OCI-LY7 (cell line): ENCODE measurements around the gene CAPNS1. TPM values are rescaled to one million over a fixed set of nuclear protein-coding genes. Genes with fewer than 3 reads are reported as not detected.
"Not testable (repeated sequence)": the region's sequence is repeated elsewhere in the genome, so short reads cannot be mapped to it uniquely, and the experiment has no call there.

Source experiments
- BruUV-seq: library from RNA; stranded (reverse); fragments of 400-500 nt; replicated peaks from 2 replicates; lab custom pipeline; 2021; lab: Mats Ljungman, UMichigan
- CTCF ChIA-PET: fragments of 300-600 bp; sonication (Branson Sonifier 250); formaldehyde crosslinking; loops from one replicate; lab custom pipeline; 2022; ENCODE audit warnings: antibody characterized with exemption; ENCODE audit not compliant: unreplicated experiment; lab: Charles Lee
- POLR2A ChIA-PET: fragments of 300-600 bp; sonication (Branson Sonifier 250); formaldehyde crosslinking; loops from one replicate; lab custom pipeline; 2022; ENCODE audit warnings: antibody characterized with exemption; lab: Charles Lee
- DNase-seq: peaks from one replicate; pipeline ENCODE4 v3.0.0-alpha.2; 2015; ENCODE audit warnings: low spot score
- H2AFZ ChIP-seq: fragments of 200-600 bp; sonication (generic), shearing (Covaris generic); 2 replicates; pipeline ENCODE4 v1.6.1; 2014; ENCODE audit warnings: mild to moderate bottlenecking, antibody characterized with exemption, low read length, moderate library complexity
- H3K27ac ChIP-seq: fragments of 200-600 bp; sonication (generic); 2 replicates; pipeline ENCODE4 v1.5.1; 2014; ENCODE audit warnings: mixed run types, low read depth, mild to moderate bottlenecking, moderate library complexity, low read length, inconsistent platforms; ENCODE audit not compliant: poor library complexity, severe bottlenecking
- H3K36me3 ChIP-seq: fragments of 200-600 bp; sonication (generic); 2 replicates; pipeline ENCODE4 v1.6.1; 2014; ENCODE audit warnings: mild to moderate bottlenecking, antibody characterized with exemption, low read length, moderate library complexity, mixed read lengths; ENCODE audit not compliant: insufficient read depth
- H3K4me1 ChIP-seq: fragments of 200-600 bp; sonication (generic); 2 replicates; pipeline ENCODE4 v1.5.1; 2014; ENCODE audit warnings: mild to moderate bottlenecking, low read length; ENCODE audit not compliant: insufficient read depth, poor library complexity, severe bottlenecking
- H3K4me2 ChIP-seq: fragments of 200-600 bp; sonication (generic); 2 replicates; pipeline ENCODE4 v1.6.1; 2014; ENCODE audit warnings: mild to moderate bottlenecking, low read length
- H3K4me3 ChIP-seq: fragments of 200-600 bp; sonication (generic); 2 replicates; pipeline ENCODE4 v1.5.1; 2014; ENCODE audit warnings: mild to moderate bottlenecking, low read depth, low read length; ENCODE audit not compliant: poor library complexity, severe bottlenecking
- H3K79me2 ChIP-seq: fragments of 200-600 bp; sonication (generic); 2 replicates; pipeline ENCODE4 v1.6.1; 2016; ENCODE audit warnings: low read depth, mild to moderate bottlenecking, low read length, moderate library complexity, mixed read lengths; ENCODE audit not compliant: insufficient read depth
- H3K9me2 ChIP-seq: fragments of 200-600 bp; sonication (generic); 2 replicates; pipeline ENCODE4 v1.6.1; 2016; ENCODE audit warnings: mild to moderate bottlenecking, low read length, mixed read lengths; ENCODE audit not compliant: insufficient read depth
- H3K9me3 ChIP-seq: fragments of 200-600 bp; sonication (generic); 2 replicates; pipeline ENCODE4 v1.6.1; 2014; ENCODE audit warnings: mild to moderate bottlenecking, mixed run types, low read length, mixed read lengths
- H4K20me1 ChIP-seq: fragments of 200-600 bp; sonication (generic); 2 replicates; pipeline ENCODE4 v1.6.1; 2014; ENCODE audit warnings: mild to moderate bottlenecking, antibody characterized with exemption, low read length, moderate library complexity, mixed read lengths; ENCODE audit not compliant: insufficient read depth
- EZH2phosphoT487 ChIP-seq: fragments of 200-600 bp; sonication (generic); IDR thresholded peaks from 2 replicates; pipeline ENCODE4 v1.6.1; 2018; ENCODE audit warnings: low read depth, borderline replicate concordance, mild to moderate bottlenecking, mixed run types, antibody characterized with exemption, low read length, moderate library complexity, mixed read lengths
- intact Hi-C: fragments of 100-400 bp; cut with micrococcal nuclease; formaldehyde crosslinking; loops from one replicate; pipeline ENCODE4 v1.10.0; 2022; ENCODE audit not compliant: unreplicated experiment
- total RNA-seq, 2 experiments: library from RNA; depleted of rRNA in 1 of 2; stranded (reverse); fragments of >200 nt in 1 of 2; shearing (Covaris generic) in 1 of 2; gene quantifications; 2 replicates each; pipeline ENCODE4 v1.2.3, GENCODE V29; 2014 to 2022
- TF ChIP-seq, protein P1 (sequence below): fragments of 200-600 bp; sonication (generic); conservative IDR thresholded peaks from 2 replicates; pipeline ENCODE4 v1.5.1; 2014; ENCODE audit warnings: mild to moderate bottlenecking, antibody characterized with exemption, low read length, moderate library complexity, mixed read lengths

Gene CAPNS1
- total RNA-seq, 2 experiments from 2014 or later: 166 to 339 TPM

DNA sequence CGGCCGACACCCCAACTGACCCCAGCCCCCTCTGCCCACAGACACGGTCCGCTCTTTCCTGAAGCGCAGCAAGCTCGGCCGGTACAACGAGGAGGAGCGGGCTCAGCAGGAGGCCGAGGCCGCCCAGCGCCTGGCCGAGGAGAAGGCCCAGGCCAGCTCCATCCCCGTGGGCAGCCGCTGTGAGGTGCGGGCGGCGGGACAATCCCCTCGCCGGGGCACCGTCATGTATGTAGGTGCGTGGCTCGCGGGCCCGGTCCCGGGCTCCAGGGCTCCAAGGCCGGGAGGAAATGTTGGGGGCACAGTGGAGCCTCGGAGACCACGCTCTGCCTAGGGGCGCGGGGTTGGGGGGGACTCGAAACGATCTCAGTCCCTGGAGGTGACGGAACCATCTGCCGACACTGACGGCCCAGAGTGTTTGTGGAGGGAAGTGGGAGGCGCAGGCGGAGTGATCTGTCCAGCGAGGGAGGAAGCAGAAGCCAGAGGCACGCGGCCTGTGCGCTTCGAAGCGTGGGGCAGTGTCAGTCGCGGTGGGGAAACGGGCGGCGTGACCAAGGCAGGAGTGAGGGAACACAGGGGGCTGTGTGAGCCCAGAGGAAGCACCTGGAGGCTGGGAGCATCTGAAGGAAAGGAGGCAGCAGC, 18.3 kb upstream of the CAPNS1 start:
- no peak overlapping the region for H2AFZ ChIP-seq
- peaks cover 3% of the 10 kb centered on the region for H3K4me1 ChIP-seq
- H3K36me3 ChIP-seq: peaks cover 50% of the 10 kb centered on the region
- no peak overlapping the region for H3K4me2 ChIP-seq
- H4K20me1 ChIP-seq: no peaks in the 10 kb centered on the region
- H3K9me2 ChIP-seq: no peaks in the 10 kb centered on the region
- no peaks in the 10 kb centered on the region for H3K79me2 ChIP-seq
- intact Hi-C loops: loop anchor here (10.0 kb wide), 1 partner anchor 373 kb away; no protein-coding TSS in a partner anchor
- DNase-seq: no peak
- no peak overlapping the region for H3K4me3 ChIP-seq
- no TSS peak for BruUV-seq
- CTCF ChIA-PET: no interaction called here
- TF ChIP-seq, protein P1, sequence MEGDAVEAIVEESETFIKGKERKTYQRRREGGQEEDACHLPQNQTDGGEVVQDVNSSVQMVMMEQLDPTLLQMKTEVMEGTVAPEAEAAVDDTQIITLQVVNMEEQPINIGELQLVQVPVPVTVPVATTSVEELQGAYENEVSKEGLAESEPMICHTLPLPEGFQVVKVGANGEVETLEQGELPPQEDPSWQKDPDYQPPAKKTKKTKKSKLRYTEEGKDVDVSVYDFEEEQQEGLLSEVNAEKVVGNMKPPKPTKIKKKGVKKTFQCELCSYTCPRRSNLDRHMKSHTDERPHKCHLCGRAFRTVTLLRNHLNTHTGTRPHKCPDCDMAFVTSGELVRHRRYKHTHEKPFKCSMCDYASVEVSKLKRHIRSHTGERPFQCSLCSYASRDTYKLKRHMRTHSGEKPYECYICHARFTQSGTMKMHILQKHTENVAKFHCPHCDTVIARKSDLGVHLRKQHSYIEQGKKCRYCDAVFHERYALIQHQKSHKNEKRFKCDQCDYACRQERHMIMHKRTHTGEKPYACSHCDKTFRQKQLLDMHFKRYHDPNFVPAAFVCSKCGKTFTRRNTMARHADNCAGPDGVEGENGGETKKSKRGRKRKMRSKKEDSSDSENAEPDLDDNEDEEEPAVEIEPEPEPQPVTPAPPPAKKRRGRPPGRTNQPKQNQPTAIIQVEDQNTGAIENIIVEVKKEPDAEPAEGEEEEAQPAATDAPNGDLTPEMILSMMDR: no peak
- no peak for TF ChIP-seq EZH2phosphoT487
- no peaks in the 10 kb centered on the region for H3K9me3 ChIP-seq
- no peak overlapping the region for H3K27ac ChIP-seq
- POLR2A ChIA-PET: no interaction called here

DNA sequence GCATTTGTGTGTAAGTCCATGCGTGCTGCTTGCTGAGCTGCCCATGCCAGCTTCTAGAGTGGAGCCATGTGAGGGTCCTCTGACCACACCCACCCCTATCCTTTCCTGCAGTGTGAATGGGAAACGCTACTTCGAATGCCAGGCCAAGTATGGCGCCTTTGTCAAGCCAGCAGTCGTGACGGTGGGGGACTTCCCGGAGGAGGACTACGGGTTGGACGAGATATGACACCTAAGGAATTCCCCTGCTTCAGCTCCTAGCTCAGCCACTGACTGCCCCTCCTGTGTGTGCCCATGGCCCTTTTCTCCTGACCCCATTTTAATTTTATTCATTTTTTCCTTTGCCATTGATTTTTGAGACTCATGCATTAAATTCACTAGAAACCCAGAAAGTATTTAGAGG, 14.3 kb upstream of the CAPNS1 start:
- Histone ChIP-seq H3K4me2 (no peak overlapping the region), H3K79me2 (no peaks in the 10 kb centered on the region), H3K4me3 (no peak overlapping the region), H4K20me1 (no peaks in the 10 kb centered on the region), H3K36me3 (peaks cover 26% of the 10 kb centered on the region), H3K4me1 (peaks cover 8% of the 10 kb centered on the region), H2AFZ (no peak overlapping the region), H3K9me3 (no peaks in the 10 kb centered on the region), H3K9me2 (no peaks in the 10 kb centered on the region), H3K27ac (no peak overlapping the region)
- ChIA-PET POLR2A (no interaction called here), CTCF (no interaction called here)
- BruUV-seq: no TSS peak
- intact Hi-C loops: loop anchor here (10.0 kb wide), 1 partner anchor 369 kb away; no protein-coding TSS in a partner anchor
- no peak for TF ChIP-seq EZH2phosphoT487
- TF ChIP-seq, protein P1: no peak
- DNase-seq: no peak

DNA sequence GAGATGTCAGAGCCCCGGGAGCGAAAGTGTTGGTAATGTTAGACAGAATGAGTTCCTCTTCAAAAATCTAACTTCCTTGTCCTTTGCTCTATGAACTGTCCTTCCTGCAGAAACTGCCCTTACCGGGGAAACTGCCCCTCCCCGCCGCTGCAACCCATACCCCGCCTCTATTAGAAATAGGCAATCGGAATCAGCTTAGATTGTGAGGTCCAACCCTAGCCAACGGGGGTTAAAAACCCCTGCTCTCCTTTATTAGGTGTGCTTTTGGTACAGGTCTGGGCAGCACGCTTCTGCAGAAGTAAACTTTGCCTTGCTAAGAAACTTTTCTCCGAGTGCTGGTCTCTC, 11.5 kb upstream of the CAPNS1 start:
- DNase-seq: peak; percentile 21
- BruUV-seq: TSS peak; percentile 71
- no peaks in the 10 kb centered on the region for H3K9me2 ChIP-seq
- peak overlapping the region; percentile 81 for H3K27ac ChIP-seq
- H3K79me2 ChIP-seq: no peaks in the 10 kb centered on the region
- POLR2A ChIA-PET: interaction anchor here (0.7 to 1.0 kb wide), 4 partner anchors 9 to 400 kb away, joined by 3 read pairs; partner anchors contain the start of gene ZNF260
- H3K4me2 ChIP-seq: peak overlapping the region; percentile 66
- CTCF ChIA-PET: interaction anchor here (1.0 kb wide), 1 partner anchor 13 kb away, joined by 3 read pairs; the partner anchor contains the start of genes POLR2I and TBCB
- intact Hi-C loops: loop anchor here (1.0 to 10.0 kb wide), 2 partner anchors 11 to 366 kb away; no protein-coding TSS in a partner anchor
- peak overlapping the region; percentile 68 for H3K4me3 ChIP-seq
- H2AFZ ChIP-seq: peak overlapping the region; percentile 65
- peaks cover 13% of the 10 kb centered on the region for H3K36me3 ChIP-seq
- H3K4me1 ChIP-seq: peaks cover 21% of the 10 kb centered on the region
- TF ChIP-seq EZH2phosphoT487: no peak
- TF ChIP-seq, protein P1: no peak
- no peaks in the 10 kb centered on the region for H4K20me1 ChIP-seq
- H3K9me3 ChIP-seq: no peaks in the 10 kb centered on the region

DNA sequence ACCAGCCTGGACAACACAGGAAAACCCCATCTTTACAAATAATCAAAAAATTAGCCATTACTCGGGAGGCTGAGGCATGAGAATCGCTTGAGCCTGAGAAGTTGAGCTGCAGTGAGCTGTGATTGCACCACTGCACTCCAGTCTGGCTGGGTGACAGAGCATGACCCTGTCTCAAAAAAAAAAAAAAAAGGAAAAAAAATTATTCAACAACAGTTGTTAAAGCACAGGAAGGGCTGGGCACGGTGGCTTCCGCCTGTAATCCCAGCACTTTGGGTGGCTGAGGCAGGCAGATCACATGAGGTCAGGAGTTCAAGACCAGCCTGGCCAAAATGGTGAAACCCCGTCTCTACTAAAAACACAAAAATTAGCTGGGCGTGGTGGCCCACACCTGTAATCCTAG, 8.6 kb upstream of the CAPNS1 start:
- H4K20me1 ChIP-seq, H3K9me3 ChIP-seq, H3K27ac ChIP-seq, H3K79me2 ChIP-seq, DNase-seq, H3K36me3 ChIP-seq, BruUV-seq, intact Hi-C loops, H3K4me3 ChIP-seq, H3K4me2 ChIP-seq, H3K9me2 ChIP-seq: not testable (repeated sequence)
- CTCF ChIA-PET: interaction anchor here (0.6 kb wide), 1 partner anchor 85 kb away, joined by 3 read pairs; no protein-coding TSS in a partner anchor
- POLR2A ChIA-PET: interaction anchor here (1.0 kb wide), 1 partner anchor 9 kb away, joined by 3 read pairs; the partner anchor contains the start of gene CAPNS1
- H2AFZ ChIP-seq: peak overlapping the region; percentile 23; the same call in 1 of the 2 replicates
- peaks cover 21% of the 10 kb centered on the region for H3K4me1 ChIP-seq
